HG03439 (cell line): ENCODE results near the gene CASS4.

Experiments
- ATAC-seq: cut with Tn5 transposase; IDR thresholded peaks from one replicate; pipeline ENCODE4 v1.9.1; 2021; ENCODE audit warnings: mild to moderate bottlenecking, moderate library complexity; ENCODE audit not compliant: unreplicated experiment

Gene CASS4

DNA sequence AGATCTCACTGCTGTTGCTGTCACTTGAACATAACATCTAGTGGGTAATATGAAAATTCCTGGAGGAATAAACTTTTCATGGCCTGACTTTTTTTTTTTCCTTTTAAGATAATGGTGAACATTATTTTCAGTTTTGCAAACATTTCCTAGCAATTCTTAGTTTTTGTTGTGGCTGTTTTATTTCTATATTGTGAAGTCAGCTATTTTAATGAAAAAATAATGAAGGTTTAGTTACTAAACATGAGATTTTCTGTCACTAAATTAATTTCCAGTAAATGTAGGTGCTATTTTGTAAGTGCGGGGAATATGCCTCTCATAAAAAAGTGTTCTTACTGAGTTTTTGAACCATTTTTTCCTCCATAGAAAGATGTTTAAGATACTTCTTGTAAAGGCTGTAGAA lies 89.1 kb downstream of the CASS4 start:
- ATAC-seq = no peak

DNA sequence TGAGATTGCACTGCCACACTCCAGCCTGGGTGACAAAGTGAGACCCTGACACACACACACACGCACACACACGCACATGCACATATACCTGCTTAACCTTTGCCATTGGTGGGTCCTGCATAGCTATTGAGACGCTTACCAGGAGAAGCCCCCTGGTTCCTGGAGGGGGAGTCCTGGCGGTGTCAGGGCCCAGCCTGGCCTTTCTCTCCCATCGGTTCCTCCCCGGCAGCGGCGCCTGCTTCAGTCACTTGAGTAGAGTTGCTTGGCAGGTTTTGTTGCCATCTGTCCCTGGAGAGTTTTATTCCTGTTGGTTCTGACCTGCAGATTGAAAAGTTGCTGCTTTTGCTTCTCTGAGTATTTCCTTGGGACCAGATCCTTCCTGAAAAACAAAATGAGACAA lies 91.9 kb downstream of the CASS4 start:
- no peak for ATAC-seq

DNA sequence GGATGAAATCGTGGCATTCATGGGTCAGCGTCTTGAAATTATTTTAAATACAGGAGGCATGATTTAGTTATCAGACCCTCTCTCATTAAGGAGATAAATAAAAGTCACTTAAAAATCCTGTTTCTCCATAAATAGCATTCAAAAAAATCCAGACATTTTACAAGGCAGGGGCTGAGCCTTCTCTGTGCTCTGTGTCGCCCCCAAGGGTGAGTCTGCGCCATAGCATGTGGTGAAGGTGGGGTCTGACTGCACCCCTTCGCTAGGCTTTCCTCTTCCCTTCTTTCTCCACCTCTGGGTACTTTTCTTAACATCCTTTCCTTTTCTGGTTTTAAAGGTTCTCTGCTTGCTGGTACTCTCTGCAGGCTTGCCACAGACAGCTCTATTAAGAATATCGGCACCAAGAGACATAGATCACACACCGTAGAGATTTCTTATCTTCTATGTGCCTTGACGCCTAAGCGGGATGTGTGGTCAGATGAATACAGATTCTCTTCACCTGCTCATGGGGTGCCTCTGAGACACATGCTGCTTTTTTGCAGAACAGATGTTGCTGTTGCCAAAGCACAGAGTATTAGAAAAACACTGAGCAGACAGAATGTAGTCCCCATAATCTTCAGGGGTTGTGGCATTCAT lies 92.4 kb downstream of the CASS4 start:
- no peak for ATAC-seq

DNA sequence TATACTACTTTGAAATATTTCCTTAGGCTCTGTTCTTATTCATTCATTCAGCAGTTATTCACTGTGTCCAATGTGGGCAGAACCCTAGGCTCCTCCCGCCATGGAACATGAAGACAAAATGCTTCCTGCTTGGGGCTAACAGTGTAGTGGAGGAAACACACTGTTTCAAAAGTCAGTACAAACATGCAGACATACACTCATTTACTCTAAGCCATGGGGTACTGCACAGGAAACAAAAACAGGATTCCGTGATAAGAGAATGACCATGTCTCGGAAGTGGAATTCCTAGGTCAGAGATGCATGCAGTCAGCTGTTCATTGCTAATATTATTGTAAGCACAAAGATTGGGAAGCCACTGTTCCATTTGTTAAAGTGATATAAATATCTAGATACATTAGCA lies 94.0 kb downstream of the CASS4 start:
- ATAC-seq = no peak
